K562 (cell line): ENCODE measurements around the gene LILRA6. TPM values are rescaled to one million over a fixed set of nuclear protein-coding genes. Genes with fewer than 3 reads are reported as not detected.
A peak's percentile ranks its signal among the peaks of the same experiment; 100 is the strongest.

Source experiments
- ATAC-seq: fragments of 200-7000 bp; cut with Tn5 transposase; 3 replicates; pipeline ENCODE4 v1.9.1; 2020; ENCODE audit warnings: moderate library complexity
- BruUV-seq: library from RNA; stranded (reverse); fragments of 400-500 nt; replicated peaks from 2 replicates; lab custom pipeline; 2021; lab: Mats Ljungman, UMichigan
- CTCF ChIA-PET: fragments of 300-600 bp; formaldehyde crosslinking; extraction: SDS; loops from one replicate; lab custom pipeline; 2021; ENCODE audit warnings: low intra/inter-chr PET ratio; lab: Yijun Ruan, JAX
- POLR2A ChIA-PET: fragments of 300-600, 350-650 bp; sonication (Branson Sonifier 250); formaldehyde crosslinking; extraction: SDS; loops from one replicate; lab custom pipeline; 2021; ENCODE audit warnings: antibody characterized with exemption, inconsistent platforms; lab: Yijun Ruan, JAX
- DNase-seq, 4 experiments: peaks; one replicate each; pipeline versions ENCODE4 v3.0.0 to v3.0.0-alpha.2; 2011 to 2018; ENCODE audit warnings: low spot score in 3 of 4, mixed read lengths in 3 of 4; ENCODE audit errors: extremely low read depth in 1 of 4
- FAIRE-seq: peaks from 2 replicates; lab custom pipeline; 2011; peaks lifted over from hg19 to GRCh38; lab: Jason Lieb, UNC
- H2AFZ ChIP-seq: 2 replicates; pipeline ENCODE4 v1.6.0; 2011; ENCODE audit warnings: low read depth, low read length, control low read depth, inconsistent platforms
- H3K27ac ChIP-seq: fragments of 200-600 bp; 3 replicates; pipeline ENCODE4 v1.8.0; 2011; ENCODE audit warnings: low read depth, mild to moderate bottlenecking, control low read depth, inconsistent platforms, low read length, moderate library complexity, mixed read lengths; ENCODE audit errors: extremely low read depth
- H3K27me3 ChIP-seq, 2 experiments: fragments of 300-600 bp in 1 of 2; 2 replicates in 1 of 2; 3 replicates in 1 of 2; pipeline versions ENCODE4 v1.6.0 to v1.8.0; 2011; ENCODE audit warnings: inconsistent platforms in 2 of 2, low read length in 2 of 2, mild to moderate bottlenecking in 1 of 2, mixed read lengths in 1 of 2, moderate library complexity in 1 of 2; ENCODE audit not compliant: control insufficient read depth in 2 of 2, insufficient read depth in 2 of 2
- H3K36me3 ChIP-seq: fragments of 300-600 bp; 3 replicates; pipeline ENCODE4 v1.8.0; 2011; ENCODE audit warnings: mild to moderate bottlenecking, low read length, inconsistent platforms; ENCODE audit not compliant: control insufficient read depth, insufficient read depth
- H3K4me1 ChIP-seq, 2 experiments: fragments of 200-600 bp in 1 of 2; replicated peaks in 1 of 2; 2 replicates in 1 of 2; 3 replicates in 1 of 2; pipeline versions ENCODE4 v1.5.1 to v1.8.0; 2011; ENCODE audit warnings: inconsistent platforms in 2 of 2, low read length in 2 of 2, mild to moderate bottlenecking in 1 of 2, mixed read lengths in 1 of 2, moderate library complexity in 1 of 2; ENCODE audit not compliant: control insufficient read depth in 2 of 2, insufficient read depth in 2 of 2
- H3K4me2 ChIP-seq: 2 replicates; pipeline ENCODE4 v1.6.1; 2011; ENCODE audit warnings: low read length, control low read depth, inconsistent platforms, mixed read lengths; ENCODE audit not compliant: insufficient read depth
- H3K4me3 ChIP-seq: fragments of 200-600 bp; sonication (generic), shearing (Covaris generic); 2 replicates; pipeline ENCODE4 v1.5.1; 2016; ENCODE audit warnings: control low read depth, inconsistent platforms
- H3K79me2 ChIP-seq: fragments of 200-600 bp; 3 replicates; pipeline ENCODE4 v1.8.0; 2011; ENCODE audit warnings: low read length, inconsistent platforms; ENCODE audit not compliant: control insufficient read depth, insufficient read depth
- H3K9ac ChIP-seq, 2 experiments: 2 replicates each; pipeline versions ENCODE4 v1.6.0 to v1.6.1; 2011; ENCODE audit warnings: low read depth in 2 of 2, low read length in 2 of 2, control low read depth in 1 of 2, inconsistent platforms in 1 of 2, mild to moderate bottlenecking in 1 of 2, mixed read lengths in 1 of 2; ENCODE audit not compliant: insufficient read depth in 1 of 2
- H3K9me1 ChIP-seq: one replicate; pipeline ENCODE4 v1.6.0; 2011; ENCODE audit warnings: inconsistent platforms, mild to moderate bottlenecking, low read length, moderate library complexity; ENCODE audit not compliant: control insufficient read depth, insufficient read depth
- H3K9me3 ChIP-seq: replicated peaks from 2 replicates; pipeline ENCODE4 v1.5.1; 2011; ENCODE audit warnings: low read depth, low read length, inconsistent platforms; ENCODE audit not compliant: control insufficient read depth, insufficient read depth
- H4K20me1 ChIP-seq: replicated peaks from 2 replicates; pipeline ENCODE4 v1.6.1; 2011; ENCODE audit warnings: low read length, inconsistent platforms, mixed read lengths; ENCODE audit not compliant: control insufficient read depth, insufficient read depth
- CCAR2 ChIP-seq: fragments of 200-400 bp; formaldehyde crosslinking; IDR thresholded peaks from 2 replicates; pipeline ENCODE4 v1.6.1; 2017; ENCODE audit warnings: mild to moderate bottlenecking, low read depth, low read length
- ILF3 ChIP-seq: fragments of 450-650 bp; IDR thresholded peaks from 2 replicates; pipeline ENCODE4 v1.6.1; 2018; ENCODE audit warnings: antibody characterized with exemption, mild to moderate bottlenecking, moderate library complexity, borderline replicate concordance
- PHTF2 ChIP-seq: fragments of 250-450 bp; sonication (Bioruptor Pico); IDR thresholded peaks from 2 replicates; pipeline ENCODE4 v1.5.0; 2021; ENCODE audit warnings: mild to moderate bottlenecking
- PURB ChIP-seq: sonication (generic); formaldehyde crosslinking; IDR thresholded peaks from 2 replicates; pipeline ENCODE4 v1.9.0; 2021; ENCODE audit warnings: low read depth, mild to moderate bottlenecking, missing genetic modification reagents
- SRF ChIP-seq, 2 experiments: fragments of 250-450, 450-650 bp in 1 of 2; sonication (Bioruptor Pico) in 1 of 2; sonication (generic) in 1 of 2; formaldehyde crosslinking; IDR thresholded peaks; 2 replicates each; pipeline versions ENCODE4 v1.5.0 to v1.5.1; 2020 to 2022; ENCODE audit warnings: mild to moderate bottlenecking in 1 of 2, missing genetic modification reagents in 1 of 2
- TAF15 ChIP-seq: fragments of 200-400 bp; formaldehyde crosslinking; IDR thresholded peaks from 2 replicates; pipeline ENCODE4 v1.6.1; 2017; ENCODE audit warnings: mild to moderate bottlenecking, low read depth, low read length, moderate library complexity
- ZBTB8A ChIP-seq: fragments of 450-650 bp; IDR thresholded peaks from 2 replicates; pipeline ENCODE4 v1.6.1; 2018; ENCODE audit warnings: mild to moderate bottlenecking, moderate library complexity; ENCODE audit not compliant: partially characterized antibody
- ZNF408 ChIP-seq: fragments of 250-450 bp; sonication (Bioruptor Pico); IDR thresholded peaks from 2 replicates; pipeline ENCODE4 v1.4.0; 2020; ENCODE audit warnings: low read depth, mild to moderate bottlenecking, moderate library complexity
- ZNF41 ChIP-seq: fragments of 250-450 bp; sonication (Bioruptor Pico); conservative IDR thresholded peaks from 2 replicates; pipeline ENCODE4 v1.4.0; 2020; ENCODE audit warnings: mild to moderate bottlenecking
- WGBS: fragments of 100-300 bp; shearing (Covaris generic); methylation state at CpG from one replicate; pipeline ENCODE4 v1.1.6; 2016; ENCODE audit warnings: low coverage, mixed read lengths; ENCODE audit not compliant: insufficient coverage; ENCODE audit errors: missing lambda C conversion rate; 5-methylcytosine and 5-hydroxymethylcytosine counted together
- in situ Hi-C: fragments of 300-500 bp; cut with MboI; formaldehyde crosslinking; loops from 4 replicates; pipeline ENCODE4 v1.15.0; 2018; ENCODE audit warnings: inconsistent platforms, mixed read lengths
- intact Hi-C: fragments of 100-400 bp; cut with micrococcal nuclease; formaldehyde crosslinking; loops from 2 replicates; pipeline ENCODE4 v1.14.2; 2022
- polyA plus RNA-seq, 8 experiments: library from polyadenylated mRNA; depleted of rRNA in 4 of 8; stranded (reverse) in 5 of 8; unstranded in 3 of 8; fragments of >200 nt; fragmentation: Nextera tagmentation in 2 of 8; fragmentation: Illumina TruSeq in 1 of 8; extraction: Ambion mirVana in 2 of 8; extraction: Trizol in 1 of 8; gene quantifications; 2 replicates each; pipeline versions ENCODE4 v1.2.1 to v1.2.3, GENCODE V29; 2011 to 2014; ENCODE audit warnings: inconsistent platforms in 1 of 8, missing spikeins in 1 of 8
- total RNA-seq, 7 experiments: library from RNA; depleted of rRNA in 6 of 7; stranded (reverse); fragments of >200 nt in 6 of 7; fragmentation: Illumina TruSeq in 2 of 7; extraction: Trizol in 2 of 7; gene quantifications; 2 replicates each; pipeline versions ENCODE4 v1.2.1 to v1.2.3, GENCODE V29; 2011 to 2021; ENCODE audit warnings: low replicate concordance in 1 of 7
- TF ChIP-seq, protein P1 (sequence below), 2 experiments: fragments of 450-650 bp; formaldehyde crosslinking in 1 of 2; IDR thresholded peaks; 2 replicates each; pipeline versions ENCODE4 v1.4.0 to v1.6.1; 2014 to 2020; ENCODE audit warnings: mild to moderate bottlenecking in 2 of 2, borderline replicate concordance in 1 of 2, low read depth in 1 of 2
- TF ChIP-seq, protein P2 (sequence below): fragments of 450-650 bp; IDR thresholded peaks from 2 replicates; pipeline ENCODE4 v1.6.1; 2016

LILRA6 gene
- total and polyA plus RNA-seq, 9 of the 15 experiments (the other 6 are each of a cell fraction or from before 2014, with no cell fraction given) = 0.03 TPM; not detected in 8

DNA sequence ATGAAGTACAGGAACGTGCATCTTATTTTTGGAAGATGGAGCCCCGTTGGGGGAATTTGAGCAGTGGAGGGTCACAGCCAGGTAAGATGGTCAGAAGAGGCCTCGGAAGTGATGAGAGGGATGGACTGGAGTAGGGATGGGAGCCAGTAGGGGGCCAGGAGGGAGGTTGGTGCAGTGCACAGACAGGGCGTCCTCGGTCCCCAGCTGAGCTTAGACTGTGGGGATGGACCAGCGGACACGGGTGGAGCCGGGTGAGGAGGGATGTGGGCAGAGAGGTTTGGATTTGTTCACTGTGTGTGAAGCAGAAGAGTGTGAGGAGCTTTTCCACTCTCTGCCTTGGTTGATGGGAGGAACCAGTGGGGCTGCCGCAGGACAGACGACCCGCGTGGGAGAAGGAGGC, 31.4 kb downstream of the LILRA6 start:
- Histone ChIP-seq H3K9me1 (peaks cover 20% of the 10 kb centered on the region), H4K20me1 (peaks cover 47% of the 10 kb centered on the region), H2AFZ (peak overlapping the region; percentile 44; the same call in 1 of the 2 replicates), H3K4me3 (no peak overlapping the region), H3K27ac (peak overlapping the region; percentile 76), H3K79me2 (peaks cover 45% of the 10 kb centered on the region), H3K27me3 (no peaks in the 10 kb centered on the region), H3K4me1 (peaks cover 52 to 67% of the 10 kb centered on the region in 2 experiments), H3K9me3 (no peaks in the 10 kb centered on the region), H3K4me2 (peak overlapping the region; percentile 60), H3K36me3 (peaks cover 39% of the 10 kb centered on the region), H3K9ac (peak overlapping the region; percentile 11 to 24; a peak in 2 of 4 replicates)
- ATAC-seq = no peak
- DNase-seq = no peak
- no peak for FAIRE-seq
- POLR2A ChIA-PET = interaction anchor here (0.6 to 7.0 kb wide), 10 partner anchors 10 to 185 kb away, joined by 3 to 66 read pairs (median 4); partner anchors contain the start of genes LILRB3, MBOAT7, RPS9 and TSEN34
- 69% methylated on average over 12 of the region's 12 CpGs for WGBS
- in situ Hi-C loops = no loop called here
- intact Hi-C loops = loop anchor here (2.0 kb wide), 1 partner anchor 20 kb away; no protein-coding TSS in a partner anchor
- BruUV-seq = no TSS peak
- CTCF ChIA-PET = no interaction called here
- no peak for TF ChIP-seq TAF15
- TF ChIP-seq ZNF408 (CRISPR knock-in tag) = no peak
- no peak for TF ChIP-seq SRF (CRISPR knock-in tag; IDR thresholded peaks at IDR 0.05)
- TF ChIP-seq PHTF2 (CRISPR knock-in tag) = no peak
- no peak for TF ChIP-seq ZBTB8A
- TF ChIP-seq, protein P1, sequence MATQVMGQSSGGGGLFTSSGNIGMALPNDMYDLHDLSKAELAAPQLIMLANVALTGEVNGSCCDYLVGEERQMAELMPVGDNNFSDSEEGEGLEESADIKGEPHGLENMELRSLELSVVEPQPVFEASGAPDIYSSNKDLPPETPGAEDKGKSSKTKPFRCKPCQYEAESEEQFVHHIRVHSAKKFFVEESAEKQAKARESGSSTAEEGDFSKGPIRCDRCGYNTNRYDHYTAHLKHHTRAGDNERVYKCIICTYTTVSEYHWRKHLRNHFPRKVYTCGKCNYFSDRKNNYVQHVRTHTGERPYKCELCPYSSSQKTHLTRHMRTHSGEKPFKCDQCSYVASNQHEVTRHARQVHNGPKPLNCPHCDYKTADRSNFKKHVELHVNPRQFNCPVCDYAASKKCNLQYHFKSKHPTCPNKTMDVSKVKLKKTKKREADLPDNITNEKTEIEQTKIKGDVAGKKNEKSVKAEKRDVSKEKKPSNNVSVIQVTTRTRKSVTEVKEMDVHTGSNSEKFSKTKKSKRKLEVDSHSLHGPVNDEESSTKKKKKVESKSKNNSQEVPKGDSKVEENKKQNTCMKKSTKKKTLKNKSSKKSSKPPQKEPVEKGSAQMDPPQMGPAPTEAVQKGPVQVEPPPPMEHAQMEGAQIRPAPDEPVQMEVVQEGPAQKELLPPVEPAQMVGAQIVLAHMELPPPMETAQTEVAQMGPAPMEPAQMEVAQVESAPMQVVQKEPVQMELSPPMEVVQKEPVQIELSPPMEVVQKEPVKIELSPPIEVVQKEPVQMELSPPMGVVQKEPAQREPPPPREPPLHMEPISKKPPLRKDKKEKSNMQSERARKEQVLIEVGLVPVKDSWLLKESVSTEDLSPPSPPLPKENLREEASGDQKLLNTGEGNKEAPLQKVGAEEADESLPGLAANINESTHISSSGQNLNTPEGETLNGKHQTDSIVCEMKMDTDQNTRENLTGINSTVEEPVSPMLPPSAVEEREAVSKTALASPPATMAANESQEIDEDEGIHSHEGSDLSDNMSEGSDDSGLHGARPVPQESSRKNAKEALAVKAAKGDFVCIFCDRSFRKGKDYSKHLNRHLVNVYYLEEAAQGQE (IDR thresholded peaks at IDR 0.05; ENCODE audit: borderline replicate concordance) = no peak
- TF ChIP-seq, protein P1 (CRISPR knock-in tag; IDR thresholded peaks at IDR 0.05; ENCODE audit: low read depth) = no peak
- no peak for TF ChIP-seq CCAR2
- no peak for TF ChIP-seq ILF3
- TF ChIP-seq, protein P2, sequence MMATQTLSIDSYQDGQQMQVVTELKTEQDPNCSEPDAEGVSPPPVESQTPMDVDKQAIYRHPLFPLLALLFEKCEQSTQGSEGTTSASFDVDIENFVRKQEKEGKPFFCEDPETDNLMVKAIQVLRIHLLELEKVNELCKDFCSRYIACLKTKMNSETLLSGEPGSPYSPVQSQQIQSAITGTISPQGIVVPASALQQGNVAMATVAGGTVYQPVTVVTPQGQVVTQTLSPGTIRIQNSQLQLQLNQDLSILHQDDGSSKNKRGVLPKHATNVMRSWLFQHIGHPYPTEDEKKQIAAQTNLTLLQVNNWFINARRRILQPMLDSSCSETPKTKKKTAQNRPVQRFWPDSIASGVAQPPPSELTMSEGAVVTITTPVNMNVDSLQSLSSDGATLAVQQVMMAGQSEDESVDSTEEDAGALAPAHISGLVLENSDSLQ = no peak
- TF ChIP-seq ZNF41 (CRISPR knock-in tag) = no peak
- no peak for TF ChIP-seq PURB (CRISPR knock-in tag)
